ENCODE results near the gene TMEM135. TPM values are rescaled to one million over a fixed set of nuclear protein-coding genes. Genes with fewer than 3 reads are reported as not detected.
"Not testable (repeated sequence)": the region's sequence is repeated elsewhere in the genome, so short reads cannot be mapped to it uniquely, and the experiment has no call there.

The TMEM135 gene
- total RNA-seq, 1 experiment from 2014 or later = 95.2 TPM

DNA sequence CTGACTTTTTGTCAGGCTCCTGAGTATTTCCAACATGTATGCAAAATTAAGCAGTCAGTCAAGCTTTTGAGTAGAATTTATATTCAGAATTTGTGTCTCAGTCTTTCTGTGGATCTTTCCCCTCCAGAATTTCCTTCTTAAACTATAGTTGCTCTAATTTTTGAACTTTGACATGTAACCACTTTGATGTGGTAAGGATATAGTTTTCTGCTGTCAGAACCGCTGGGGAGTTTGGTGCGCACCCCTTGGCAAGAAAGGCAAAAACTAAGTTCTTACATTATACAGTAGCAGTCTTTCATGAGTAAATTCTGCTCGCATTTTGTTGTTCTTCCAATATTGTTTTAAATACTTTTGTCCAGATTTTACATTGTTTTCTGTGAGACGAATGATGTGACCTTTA, 105.9 kb downstream of the TMEM135 start:
- no peak for DNase-seq
- Histone ChIP-seq H3K27me3 (replicated peaks; ENCODE audit: control insufficient read depth, insufficient read depth, low read length) (no peaks in the 10 kb centered on the region), H3K4me1 (no peaks in the 10 kb centered on the region; the same call in 1 of the 2 replicates), H3K36me3 (ENCODE audit: control insufficient read depth, insufficient read depth, low read length) (no peaks in the 10 kb centered on the region), H3K9me3 (no peaks in the 10 kb centered on the region), H3K4me3 (ENCODE audit: low read depth, low read length) (no peak overlapping the region)
- intact Hi-C loops (cut with micrococcal nuclease; ENCODE audit: unreplicated experiment) = loop anchor here (2.0 kb wide), 1 partner anchor 19 kb away; no protein-coding TSS in a partner anchor
- Mint-ChIP-seq H3K9me3 (ENCODE audit: unreplicated experiment) (peaks cover 10% of the 10 kb centered on the region), H3K27ac (ENCODE audit: unreplicated experiment) (no peak overlapping the region), H3K4me3 (ENCODE audit: unreplicated experiment) (no peak overlapping the region), H3K27me3 (ENCODE audit: insufficient read depth, unreplicated experiment) (no peaks in the 10 kb centered on the region), H3K36me3 (ENCODE audit: insufficient read depth, unreplicated experiment) (no peaks in the 10 kb centered on the region), H3K4me1 (ENCODE audit: low read depth, unreplicated experiment) (no peaks in the 10 kb centered on the region)
- BruUV-seq (replicated peaks) = no TSS peak
- POLR2A ChIA-PET = interaction anchor here (0.6 kb wide), 1 partner anchor 204 kb away, joined by 3 read pairs; no protein-coding TSS in a partner anchor
- CTCF ChIA-PET = no interaction called here
- TF ChIP-seq, protein P1, sequence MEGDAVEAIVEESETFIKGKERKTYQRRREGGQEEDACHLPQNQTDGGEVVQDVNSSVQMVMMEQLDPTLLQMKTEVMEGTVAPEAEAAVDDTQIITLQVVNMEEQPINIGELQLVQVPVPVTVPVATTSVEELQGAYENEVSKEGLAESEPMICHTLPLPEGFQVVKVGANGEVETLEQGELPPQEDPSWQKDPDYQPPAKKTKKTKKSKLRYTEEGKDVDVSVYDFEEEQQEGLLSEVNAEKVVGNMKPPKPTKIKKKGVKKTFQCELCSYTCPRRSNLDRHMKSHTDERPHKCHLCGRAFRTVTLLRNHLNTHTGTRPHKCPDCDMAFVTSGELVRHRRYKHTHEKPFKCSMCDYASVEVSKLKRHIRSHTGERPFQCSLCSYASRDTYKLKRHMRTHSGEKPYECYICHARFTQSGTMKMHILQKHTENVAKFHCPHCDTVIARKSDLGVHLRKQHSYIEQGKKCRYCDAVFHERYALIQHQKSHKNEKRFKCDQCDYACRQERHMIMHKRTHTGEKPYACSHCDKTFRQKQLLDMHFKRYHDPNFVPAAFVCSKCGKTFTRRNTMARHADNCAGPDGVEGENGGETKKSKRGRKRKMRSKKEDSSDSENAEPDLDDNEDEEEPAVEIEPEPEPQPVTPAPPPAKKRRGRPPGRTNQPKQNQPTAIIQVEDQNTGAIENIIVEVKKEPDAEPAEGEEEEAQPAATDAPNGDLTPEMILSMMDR (IDR thresholded peaks at IDR 0.05; ENCODE audit: insufficient read depth in 1 of 2, low read depth in 1 of 2, low read length in 1 of 2, severe bottlenecking in 1 of 2, unreplicated experiment in 1 of 2) = no peak

DNA sequence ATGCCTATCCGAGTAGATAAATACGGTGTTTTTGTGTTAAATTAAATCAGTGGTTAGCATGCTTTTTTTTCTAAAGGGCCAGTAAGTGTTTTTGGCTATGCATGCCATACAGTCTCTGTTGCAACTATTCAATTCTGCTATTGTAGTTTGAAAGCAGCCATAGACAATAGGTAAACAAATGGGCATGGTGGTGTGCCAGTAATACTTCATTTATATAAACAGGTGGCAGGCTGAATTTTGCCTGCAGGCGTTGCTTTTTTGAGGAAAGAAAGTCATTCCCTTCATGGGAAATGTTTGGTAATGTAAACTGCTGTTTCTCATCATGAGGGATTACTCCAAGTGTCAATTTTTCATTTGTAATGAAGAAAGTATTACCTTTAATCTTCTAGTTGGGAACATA, 106.5 kb downstream of the TMEM135 start:
- Histone ChIP-seq H3K27me3 (replicated peaks; ENCODE audit: control insufficient read depth, insufficient read depth, low read length) (no peaks in the 10 kb centered on the region), H3K4me3 (ENCODE audit: low read depth, low read length) (no peak overlapping the region), H3K9me3 (no peaks in the 10 kb centered on the region), H3K4me1 (no peaks in the 10 kb centered on the region; the same call in 1 of the 2 replicates), H3K36me3 (ENCODE audit: control insufficient read depth, insufficient read depth, low read length) (no peaks in the 10 kb centered on the region)
- no peaks in the 10 kb centered on the region for H3K27me3 Mint-ChIP-seq (ENCODE audit: insufficient read depth, unreplicated experiment)
- POLR2A ChIA-PET = no interaction called here
- intact Hi-C loops (cut with micrococcal nuclease; ENCODE audit: unreplicated experiment) = no loop called here
- no peaks in the 10 kb centered on the region for H3K36me3 Mint-ChIP-seq (ENCODE audit: insufficient read depth, unreplicated experiment)
- H3K4me1 Mint-ChIP-seq (ENCODE audit: low read depth, unreplicated experiment) = peaks cover 4% of the 10 kb centered on the region
- no TSS peak for BruUV-seq (replicated peaks)
- CTCF ChIA-PET = no interaction called here
- TF ChIP-seq, protein P1 (IDR thresholded peaks at IDR 0.05; ENCODE audit: insufficient read depth in 1 of 2, low read depth in 1 of 2, low read length in 1 of 2, severe bottlenecking in 1 of 2, unreplicated experiment in 1 of 2) = no peak
- no peak for DNase-seq
- H3K9me3 Mint-ChIP-seq (ENCODE audit: unreplicated experiment) = peaks cover 5% of the 10 kb centered on the region
- no peak overlapping the region for H3K4me3 Mint-ChIP-seq (ENCODE audit: unreplicated experiment)
- no peak overlapping the region for H3K27ac Mint-ChIP-seq (ENCODE audit: unreplicated experiment)

DNA sequence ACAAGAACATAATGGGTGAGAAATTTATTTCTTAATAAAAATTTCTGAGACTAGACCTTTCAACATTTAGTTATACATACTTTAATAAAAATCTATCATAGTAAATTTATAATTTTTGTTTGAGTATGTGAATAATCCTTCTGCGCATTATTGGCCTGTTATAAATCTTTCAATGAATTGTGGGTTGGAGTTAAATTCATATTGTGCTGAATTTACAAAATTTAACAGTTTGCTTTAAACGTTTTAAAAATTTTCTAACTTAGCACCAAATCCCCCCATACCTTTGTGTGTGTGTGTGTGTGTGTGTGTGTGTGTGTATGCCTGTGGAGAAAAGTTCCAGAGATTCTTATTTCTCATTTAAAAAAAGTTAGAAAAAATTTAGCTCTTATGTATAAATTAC, 111.0 kb downstream of the TMEM135 start:
- Histone ChIP-seq H3K27me3 (replicated peaks; ENCODE audit: control insufficient read depth, insufficient read depth, low read length) (no peaks in the 10 kb centered on the region), H3K4me1 (peaks cover 9% of the 10 kb centered on the region), H3K36me3 (ENCODE audit: control insufficient read depth, insufficient read depth, low read length) (no peaks in the 10 kb centered on the region), H3K4me3 (ENCODE audit: low read depth, low read length) (no peak overlapping the region), H3K9me3 (no peaks in the 10 kb centered on the region)
- no peaks in the 10 kb centered on the region for H3K36me3 Mint-ChIP-seq (ENCODE audit: insufficient read depth, unreplicated experiment)
- H3K4me3 Mint-ChIP-seq (ENCODE audit: unreplicated experiment) = no peak overlapping the region
- peaks cover 24% of the 10 kb centered on the region for H3K4me1 Mint-ChIP-seq (ENCODE audit: low read depth, unreplicated experiment)
- ChIA-PET POLR2A (no interaction called here), CTCF (no interaction called here)
- intact Hi-C loops (cut with micrococcal nuclease; ENCODE audit: unreplicated experiment) = no loop called here
- H3K27me3 Mint-ChIP-seq (ENCODE audit: insufficient read depth, unreplicated experiment) = no peaks in the 10 kb centered on the region
- no peaks in the 10 kb centered on the region for H3K9me3 Mint-ChIP-seq (ENCODE audit: unreplicated experiment)
- H3K27ac Mint-ChIP-seq (ENCODE audit: unreplicated experiment) = no peak overlapping the region
- BruUV-seq (replicated peaks) = no TSS peak
- DNase-seq = no peak
- TF ChIP-seq, protein P1 (IDR thresholded peaks at IDR 0.05; ENCODE audit: insufficient read depth in 1 of 2, low read depth in 1 of 2, low read length in 1 of 2, severe bottlenecking in 1 of 2, unreplicated experiment in 1 of 2) = no peak

DNA sequence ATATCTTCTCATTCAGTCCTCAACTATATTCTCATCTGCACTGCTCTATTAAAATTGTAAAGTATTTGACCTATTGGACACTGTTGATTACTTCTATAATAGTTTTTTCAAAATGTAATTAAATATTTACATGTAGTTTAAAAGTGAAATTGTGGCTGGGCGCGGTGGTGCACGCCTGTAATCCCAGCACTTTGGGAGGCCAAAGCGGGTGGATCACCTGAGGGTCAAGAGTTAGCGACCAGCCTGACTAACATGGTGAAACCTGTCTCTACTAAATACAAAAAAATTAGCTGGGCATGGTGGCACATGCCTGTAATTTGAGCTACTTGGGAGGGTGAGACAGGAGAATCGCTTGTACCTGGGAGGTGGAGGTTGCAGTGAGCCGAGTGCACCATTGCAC, 112.0 kb downstream of the TMEM135 start:
- H3K4me3 Mint-ChIP-seq (ENCODE audit: unreplicated experiment); H3K27ac Mint-ChIP-seq (ENCODE audit: unreplicated experiment); H3K9me3 ChIP-seq; CTCF ChIA-PET; POLR2A ChIA-PET; H3K9me3 Mint-ChIP-seq (ENCODE audit: unreplicated experiment); DNase-seq; H3K27me3 Mint-ChIP-seq (ENCODE audit: insufficient read depth, unreplicated experiment); H3K36me3 Mint-ChIP-seq (ENCODE audit: insufficient read depth, unreplicated experiment); BruUV-seq (replicated peaks); H3K27me3 ChIP-seq (replicated peaks; ENCODE audit: control insufficient read depth, insufficient read depth, low read length); H3K4me1 ChIP-seq; H3K4me3 ChIP-seq (ENCODE audit: low read depth, low read length); H3K36me3 ChIP-seq (ENCODE audit: control insufficient read depth, insufficient read depth, low read length): not testable (repeated sequence)
- intact Hi-C loops (cut with micrococcal nuclease; ENCODE audit: unreplicated experiment) = loop anchor here (2.0 kb wide), 1 partner anchor 53 kb away; no protein-coding TSS in a partner anchor
- peaks cover 24% of the 10 kb centered on the region for H3K4me1 Mint-ChIP-seq (ENCODE audit: low read depth, unreplicated experiment)
